Neural cell (in vitro differentiated cells): ENCODE results near the gene ARHGAP18.

ENCODE experiments used
- CTCF ChIP-seq: fragments of 450-650 bp; IDR thresholded peaks from 2 replicates; pipeline ENCODE4 v1.5.1; 2014; ENCODE audit warnings: antibody characterized with exemption, mild to moderate bottlenecking, moderate library complexity; ENCODE audit not compliant: poor library complexity, severe bottlenecking
- EP300 ChIP-seq: fragments of 450-650 bp; conservative IDR thresholded peaks from 2 replicates; pipeline ENCODE4 v1.6.1; 2014; ENCODE audit warnings: antibody characterized with exemption, mild to moderate bottlenecking, moderate library complexity; ENCODE audit not compliant: poor library complexity, severe bottlenecking
- EZH2 ChIP-seq: fragments of 200-600, 300-800 bp; shearing (Covaris generic), sonication (generic); IDR thresholded peaks from 2 replicates; pipeline ENCODE4 v1.6.1; 2014; ENCODE audit warnings: antibody characterized with exemption, low read length, borderline replicate concordance, mild to moderate bottlenecking; ENCODE audit not compliant: insufficient read depth, poor library complexity, severe bottlenecking
- MXI1 ChIP-seq: fragments of 450-650 bp; conservative IDR thresholded peaks from 2 replicates; pipeline ENCODE4 v1.6.1; 2014; ENCODE audit warnings: antibody characterized with exemption, mild to moderate bottlenecking; ENCODE audit not compliant: poor library complexity, severe bottlenecking
- POLR2AphosphoS5 ChIP-seq: IDR thresholded peaks from 2 replicates; pipeline ENCODE4 v1.6.1; 2012
- RAD21 ChIP-seq: fragments of 450-650 bp; conservative IDR thresholded peaks from 2 replicates; pipeline ENCODE4 v1.6.1; 2014; ENCODE audit warnings: antibody characterized with exemption, mild to moderate bottlenecking, moderate library complexity
- TAF1 ChIP-seq: IDR thresholded peaks from 2 replicates; pipeline ENCODE4 v1.6.1; 2012; ENCODE audit warnings: low read depth
- TF ChIP-seq, protein P1 (sequence below): IDR thresholded peaks from 2 replicates; pipeline ENCODE4 v1.6.1; 2012; ENCODE audit warnings: borderline replicate concordance

- TF ChIP-seq, protein P1, sequence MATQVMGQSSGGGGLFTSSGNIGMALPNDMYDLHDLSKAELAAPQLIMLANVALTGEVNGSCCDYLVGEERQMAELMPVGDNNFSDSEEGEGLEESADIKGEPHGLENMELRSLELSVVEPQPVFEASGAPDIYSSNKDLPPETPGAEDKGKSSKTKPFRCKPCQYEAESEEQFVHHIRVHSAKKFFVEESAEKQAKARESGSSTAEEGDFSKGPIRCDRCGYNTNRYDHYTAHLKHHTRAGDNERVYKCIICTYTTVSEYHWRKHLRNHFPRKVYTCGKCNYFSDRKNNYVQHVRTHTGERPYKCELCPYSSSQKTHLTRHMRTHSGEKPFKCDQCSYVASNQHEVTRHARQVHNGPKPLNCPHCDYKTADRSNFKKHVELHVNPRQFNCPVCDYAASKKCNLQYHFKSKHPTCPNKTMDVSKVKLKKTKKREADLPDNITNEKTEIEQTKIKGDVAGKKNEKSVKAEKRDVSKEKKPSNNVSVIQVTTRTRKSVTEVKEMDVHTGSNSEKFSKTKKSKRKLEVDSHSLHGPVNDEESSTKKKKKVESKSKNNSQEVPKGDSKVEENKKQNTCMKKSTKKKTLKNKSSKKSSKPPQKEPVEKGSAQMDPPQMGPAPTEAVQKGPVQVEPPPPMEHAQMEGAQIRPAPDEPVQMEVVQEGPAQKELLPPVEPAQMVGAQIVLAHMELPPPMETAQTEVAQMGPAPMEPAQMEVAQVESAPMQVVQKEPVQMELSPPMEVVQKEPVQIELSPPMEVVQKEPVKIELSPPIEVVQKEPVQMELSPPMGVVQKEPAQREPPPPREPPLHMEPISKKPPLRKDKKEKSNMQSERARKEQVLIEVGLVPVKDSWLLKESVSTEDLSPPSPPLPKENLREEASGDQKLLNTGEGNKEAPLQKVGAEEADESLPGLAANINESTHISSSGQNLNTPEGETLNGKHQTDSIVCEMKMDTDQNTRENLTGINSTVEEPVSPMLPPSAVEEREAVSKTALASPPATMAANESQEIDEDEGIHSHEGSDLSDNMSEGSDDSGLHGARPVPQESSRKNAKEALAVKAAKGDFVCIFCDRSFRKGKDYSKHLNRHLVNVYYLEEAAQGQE, result no peak
- TF ChIP-seq POLR2AphosphoS5 (no peak), CTCF (no peak), EZH2 (no peak), RAD21 (no peak), TAF1 (no peak), EP300 (no peak), MXI1 (no peak)
Measured at GRCh38 chr6:129708496-129709195, 1.3 kb downstream of the ARHGAP18 start.
